GM04504 (cell line): ENCODE results near the gene RCC2.

Experiments used
- DNase-seq: peaks from one replicate; pipeline ENCODE4 v3.0.0-alpha.2; 2012; ENCODE audit warnings: low read depth

Gene RCC2

GRCh38 chr1:17372955-17373354 is 66.5 kb downstream of the RCC2 start:
- DNase-seq: no peak

GRCh38 chr1:17371896-17372295 is 67.6 kb downstream of the RCC2 start, which contains the start of gene PADI6:
Gene PADI6, plus strand, starts transcription at chr1:17372196. Its CDS starts 50 bp downstream, at chr1:17372246.
- DNase-seq: no peak

- DNase-seq: no peak
Observed at GRCh38 chr1:17370618-17371017, 68.9 kb downstream of the RCC2 start.

GRCh38 chr1:17369466-17369865 is 70.0 kb downstream of the RCC2 start:
- no peak for DNase-seq

- no peak for DNase-seq
Observed at GRCh38 chr1:17365293-17365692, 74.2 kb downstream of the RCC2 start.

- DNase-seq: no peak
Observed at GRCh38 chr1:17363771-17364170, 75.7 kb downstream of the RCC2 start.

- no peak for DNase-seq
Observed at GRCh38 chr1:17363351-17363750, 76.1 kb downstream of the RCC2 start.

GRCh38 chr1:17361687-17362086 is 77.8 kb downstream of the RCC2 start:
- no peak for DNase-seq

GRCh38 chr1:17360272-17360956 is 79.1 kb downstream of the RCC2 start:
- no peak for DNase-seq

GRCh38 chr1:17359808-17360207 is 79.7 kb downstream of the RCC2 start:
- no peak for DNase-seq

- DNase-seq: no peak
Observed at GRCh38 chr1:17359031-17359430, 80.4 kb downstream of the RCC2 start.

- DNase-seq: no peak
Observed at GRCh38 chr1:17358557-17358956, 80.9 kb downstream of the RCC2 start.
